Mononuclear cell (primary cell): ENCODE data around the gene TOX4. TPM values are rescaled to one million over a fixed set of nuclear protein-coding genes. Genes with fewer than 3 reads are reported as not detected.
"Not testable (repeated sequence)": the region's sequence is repeated elsewhere in the genome, so short reads cannot be mapped to it uniquely, and the experiment has no call there.

Source experiments
- H3K27me3 ChIP-seq: 2 replicates; pipeline ENCODE4 v1.6.0; 2011; ENCODE audit warnings: low read length, control low read depth; ENCODE audit not compliant: insufficient read depth
- H3K4me1 ChIP-seq: 2 replicates; pipeline ENCODE4 v1.5.1; 2011; ENCODE audit warnings: mild to moderate bottlenecking, low read length, control low read depth; ENCODE audit not compliant: insufficient read depth
- H3K4me3 ChIP-seq: 2 replicates; pipeline ENCODE4 v1.5.1; 2011; ENCODE audit warnings: mild to moderate bottlenecking, low read length, moderate library complexity
- H3K9me3 ChIP-seq: 2 replicates; pipeline ENCODE4 v1.5.1; 2011; ENCODE audit warnings: low read depth, mild to moderate bottlenecking, control low read depth, low read length
- total RNA-seq: library from RNA; depleted of rRNA; stranded (reverse); fragments of >200 nt; gene quantifications from one replicate; pipeline ENCODE4 v1.2.3, GENCODE V29; 2012

TOX4 gene
- total RNA-seq = 51.1 TPM

DNA sequence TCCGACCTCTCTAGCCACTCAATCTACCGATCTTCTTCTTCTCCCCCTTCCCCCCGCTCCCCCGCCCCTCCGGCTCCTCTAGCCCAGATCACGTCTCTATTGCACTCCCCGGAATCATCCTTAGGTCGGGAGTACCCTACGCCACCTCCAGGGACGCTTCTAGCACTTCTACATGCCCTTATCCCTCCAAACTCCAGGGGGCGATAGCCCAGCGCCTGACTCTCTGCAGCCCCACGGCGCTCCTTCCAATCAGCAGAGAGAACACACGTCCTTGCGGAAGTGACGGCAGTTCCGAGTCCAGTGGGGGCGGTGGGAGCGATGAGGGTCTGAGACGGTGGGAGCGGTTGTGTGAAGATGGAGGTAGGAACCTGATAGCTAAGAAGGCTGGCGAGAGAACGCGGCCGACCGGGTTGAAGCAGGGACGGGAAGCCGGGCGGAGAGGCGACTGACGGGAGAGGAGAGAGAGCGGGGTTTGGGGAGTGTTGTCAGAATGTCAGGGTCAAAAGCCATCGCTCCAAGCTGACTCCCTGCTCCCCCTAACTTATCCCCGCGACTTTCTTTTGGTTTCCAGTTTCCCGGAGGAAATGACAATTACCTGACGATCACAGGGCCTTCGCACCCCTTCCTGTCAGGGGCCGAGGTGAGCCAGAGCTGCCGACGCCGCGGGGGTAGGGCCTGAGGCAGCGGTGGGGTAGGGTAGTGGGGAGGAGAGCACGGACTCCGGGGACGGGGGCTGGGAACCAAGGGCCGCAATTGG lies at the start of gene TOX4, which contains the start of gene RAB2B:
TOX4 (plus strand) TSS at position 271 of the 757 bp plus-strand sequence; CDS start at position 355, 84 bp downstream.
RAB2B (minus strand) TSS at position 35 of the 757 bp plus-strand sequence. CDS start 87 bp downstream, outside the sequence.
- no peaks in the 10 kb centered on the region for H3K27me3 ChIP-seq
- peaks cover 13% of the 10 kb centered on the region for H3K4me1 ChIP-seq
- H3K4me3 ChIP-seq = peak within 1 kb of the TSS; percentile 94
- H3K9me3 ChIP-seq = no peaks in the 10 kb centered on the region

DNA sequence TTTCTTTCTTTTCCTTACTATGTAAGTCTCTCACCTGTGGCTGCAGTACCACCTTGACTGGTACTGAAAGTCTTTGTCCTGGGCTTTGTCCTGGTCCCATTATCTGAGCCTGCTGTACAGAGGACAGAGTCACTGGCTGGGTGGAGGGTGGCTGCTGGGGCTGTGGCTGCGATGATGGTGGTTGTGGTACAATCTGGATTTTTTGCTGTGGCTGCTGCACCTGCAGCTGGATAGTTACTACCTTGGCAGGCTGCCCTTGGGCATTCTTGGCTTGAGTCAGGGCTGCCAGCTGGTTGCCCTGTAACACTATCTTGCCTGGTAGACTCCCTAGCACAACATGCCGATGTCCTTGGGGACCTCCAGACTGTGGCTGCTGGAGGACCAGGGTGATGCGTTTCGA lies 48.1 kb upstream of the TOX4 start:
- no peaks in the 10 kb centered on the region for H3K4me1 ChIP-seq
- H3K9me3 ChIP-seq = no peaks in the 10 kb centered on the region
- H3K27me3 ChIP-seq = no peaks in the 10 kb centered on the region
- no peak overlapping the region for H3K4me3 ChIP-seq

DNA sequence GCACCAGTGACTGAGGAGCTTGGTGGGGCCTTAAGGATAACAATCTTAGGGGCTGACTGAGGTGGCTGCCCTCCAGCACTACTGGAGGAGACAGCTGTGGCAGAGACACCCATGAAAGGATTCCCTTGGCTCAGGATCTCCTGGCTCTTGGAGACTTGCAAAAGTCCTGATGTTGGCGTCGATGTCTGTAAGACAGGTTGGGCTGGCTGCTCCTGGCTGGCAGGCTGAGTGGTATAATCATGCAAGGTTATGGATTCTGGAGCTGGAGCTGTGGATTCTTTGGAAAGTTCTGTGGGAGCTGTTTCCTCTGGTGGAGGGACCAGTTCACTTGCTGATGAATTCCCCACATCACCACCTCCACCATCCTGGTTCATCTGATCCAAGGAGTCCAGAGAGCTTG lies 45.9 kb upstream of the TOX4 start:
- Histone ChIP-seq H3K9me3 (no peaks in the 10 kb centered on the region), H3K4me1 (no peaks in the 10 kb centered on the region), H3K27me3 (no peaks in the 10 kb centered on the region), H3K4me3 (no peak overlapping the region)

DNA sequence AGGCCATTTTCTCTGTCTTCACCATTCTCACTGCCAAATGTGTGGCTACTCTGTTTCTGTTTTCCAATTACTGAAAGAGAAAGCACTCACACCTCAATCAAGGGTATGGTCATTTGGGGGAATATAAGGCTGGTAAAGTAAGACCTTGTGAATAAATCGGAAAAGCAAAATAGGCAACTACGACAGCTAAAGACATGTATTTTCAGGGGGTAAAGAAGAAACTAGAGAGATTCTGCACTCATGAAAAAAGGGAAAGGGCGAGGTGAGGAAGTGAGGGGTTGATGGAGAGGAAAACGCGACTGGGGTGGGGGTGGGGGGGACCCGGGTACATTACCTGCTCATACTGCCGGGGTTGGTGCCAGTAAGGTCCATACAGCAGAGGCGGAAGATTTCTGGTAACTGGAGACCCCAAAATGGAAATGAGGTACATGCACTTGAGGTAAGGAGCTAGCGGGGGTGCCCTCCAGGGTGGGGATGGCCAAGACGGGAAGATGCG lies 40.4 kb upstream of the TOX4 start:
- Histone ChIP-seq H3K4me1 (peaks cover 18% of the 10 kb centered on the region), H3K9me3 (no peaks in the 10 kb centered on the region), H3K27me3 (no peaks in the 10 kb centered on the region), H3K4me3 (peak overlapping the region; percentile 75)

DNA sequence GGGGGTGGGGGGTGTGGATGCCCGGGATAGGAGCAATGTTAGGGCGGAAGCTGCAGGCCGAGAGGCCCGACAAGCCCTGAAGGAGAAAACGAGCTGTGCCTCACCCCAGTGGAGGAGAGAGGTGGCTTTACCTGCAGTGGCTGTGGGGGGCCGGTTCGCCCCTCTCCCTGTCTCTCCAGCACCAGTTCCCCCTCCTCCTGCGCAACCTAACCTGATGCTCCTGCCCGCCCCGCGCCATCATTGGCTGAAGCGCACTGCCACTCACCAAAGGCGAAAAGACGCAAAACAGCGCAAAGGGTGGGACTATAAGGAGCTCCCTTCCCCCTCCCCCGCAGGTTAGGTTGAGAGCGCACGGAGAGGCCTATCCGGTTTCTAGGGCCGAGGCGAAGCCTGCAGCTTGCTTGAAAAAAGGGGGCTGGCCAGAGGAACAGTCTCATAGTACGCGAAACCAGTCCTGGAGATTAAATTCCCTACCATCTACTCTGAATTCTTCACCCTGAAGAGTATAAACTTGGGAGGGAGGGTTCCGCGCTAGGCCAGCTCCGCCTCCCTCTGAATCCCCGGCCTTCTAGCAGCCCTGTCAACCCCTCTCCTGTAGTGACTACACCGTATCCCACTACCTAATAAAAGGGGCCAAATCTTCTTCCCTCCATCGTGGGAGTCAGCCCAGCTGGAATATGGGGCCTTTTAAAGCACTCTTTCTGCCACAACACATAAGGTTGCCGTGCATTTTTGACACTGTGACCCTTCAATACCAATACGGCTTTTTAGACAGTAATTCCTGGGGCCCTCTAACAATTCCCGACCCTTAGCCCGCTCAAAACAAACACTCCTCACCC lies 39.7 kb upstream of the TOX4 start:
- Histone ChIP-seq H3K27me3 (no peaks in the 10 kb centered on the region), H3K4me1 (peaks cover 18% of the 10 kb centered on the region), H3K4me3 (peak overlapping the region; percentile 75), H3K9me3 (no peaks in the 10 kb centered on the region)

DNA sequence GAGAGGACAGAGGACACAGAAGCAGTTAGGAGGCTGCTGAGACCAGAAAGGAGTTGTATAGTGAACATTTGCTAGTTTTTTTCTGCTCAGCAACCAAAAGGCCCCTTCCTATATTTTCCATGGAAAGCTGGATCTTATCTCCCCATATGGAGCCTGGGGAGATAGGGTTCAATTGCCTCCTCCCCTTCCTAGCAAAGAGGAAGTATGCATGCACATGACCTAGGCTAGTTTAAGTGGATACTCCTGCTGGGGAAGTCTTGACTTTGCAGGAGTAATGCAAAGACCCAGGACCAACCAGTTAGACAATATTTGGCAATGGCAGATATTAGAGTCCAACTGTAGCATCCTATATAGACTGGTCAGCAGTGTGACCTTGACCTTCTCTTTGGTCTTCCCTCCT lies 36.1 kb upstream of the TOX4 start:
- no peak overlapping the region for H3K4me3 ChIP-seq
- peaks cover 18% of the 10 kb centered on the region for H3K4me1 ChIP-seq
- no peaks in the 10 kb centered on the region for H3K27me3 ChIP-seq
- H3K9me3 ChIP-seq = no peaks in the 10 kb centered on the region

DNA sequence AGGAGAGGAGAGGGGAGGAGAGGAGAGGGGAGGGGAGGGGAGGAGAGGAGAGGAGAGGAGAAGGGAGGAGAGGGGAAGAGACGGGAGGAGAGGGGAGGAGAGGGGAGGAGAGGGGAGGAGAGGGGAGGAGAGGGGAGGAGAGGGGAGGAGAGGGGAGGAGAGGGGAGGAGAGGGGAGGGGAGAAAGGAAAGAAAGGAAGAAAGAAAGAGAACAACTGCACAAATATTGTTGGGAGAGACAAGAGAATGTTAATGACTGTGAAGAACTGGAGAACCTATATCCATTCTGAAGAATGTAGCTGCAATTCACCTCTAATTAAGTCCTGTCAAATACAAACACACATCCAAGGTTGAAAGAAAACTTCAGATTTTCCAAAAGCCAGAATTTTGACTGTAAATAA lies 34.3 kb upstream of the TOX4 start:
- H3K4me3 ChIP-seq, H3K27me3 ChIP-seq, H3K9me3 ChIP-seq: not testable (repeated sequence)
- peaks cover 10% of the 10 kb centered on the region for H3K4me1 ChIP-seq

DNA sequence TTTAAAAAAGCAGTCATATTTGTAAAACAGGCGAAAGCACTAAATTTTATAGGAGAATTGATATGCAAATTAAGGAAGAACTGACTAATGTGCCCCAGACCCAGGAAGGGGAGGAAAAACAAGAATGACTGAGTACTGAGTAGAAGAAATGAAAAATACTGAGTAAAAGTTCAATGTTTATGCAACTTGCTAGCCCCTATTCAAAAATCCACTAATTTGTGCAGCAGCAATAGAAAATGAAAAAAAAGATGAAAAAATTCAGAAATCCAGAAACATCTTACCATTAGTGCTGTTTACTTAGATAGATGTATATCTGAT lies 27.1 kb upstream of the TOX4 start:
- Histone ChIP-seq H3K4me3 (no peak overlapping the region), H3K4me1 (peaks cover 23% of the 10 kb centered on the region), H3K27me3 (no peaks in the 10 kb centered on the region), H3K9me3 (no peaks in the 10 kb centered on the region)

DNA sequence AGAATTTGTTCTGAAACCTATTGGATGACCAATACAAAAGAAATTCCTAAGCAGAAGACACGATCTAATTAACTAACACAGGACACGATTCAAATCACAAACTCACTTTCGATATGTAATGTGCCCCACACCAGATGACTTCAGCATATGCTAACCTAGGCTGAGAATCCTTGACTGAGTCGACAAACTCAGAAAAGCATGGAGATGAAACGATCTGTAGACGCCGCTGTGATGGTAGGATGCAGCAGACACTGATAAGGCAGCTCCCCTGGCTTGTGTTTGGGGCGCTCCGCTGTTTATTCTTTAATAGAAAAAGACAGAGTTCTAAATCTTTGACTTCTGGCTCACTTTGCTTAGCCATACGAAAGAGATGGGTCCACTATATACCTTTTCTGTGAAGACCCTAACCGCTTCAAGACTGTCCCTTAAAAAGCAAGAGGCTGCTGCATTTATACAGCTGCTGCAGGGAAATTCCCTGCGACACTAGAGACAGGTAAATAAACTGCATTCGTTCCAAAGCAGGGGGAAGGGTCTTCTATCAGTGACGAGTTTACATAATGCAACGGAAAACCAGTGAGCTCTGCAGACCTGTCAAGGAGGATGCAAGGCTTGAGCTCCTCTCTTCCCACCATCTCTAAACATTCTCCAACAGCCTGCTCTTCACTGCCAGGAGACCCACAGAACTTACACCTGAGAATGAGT lies 22.0 kb upstream of the TOX4 start:
- H3K4me1 ChIP-seq = peaks cover 33% of the 10 kb centered on the region
- no peaks in the 10 kb centered on the region for H3K9me3 ChIP-seq
- no peaks in the 10 kb centered on the region for H3K27me3 ChIP-seq
- H3K4me3 ChIP-seq = peak overlapping the region; percentile 56

DNA sequence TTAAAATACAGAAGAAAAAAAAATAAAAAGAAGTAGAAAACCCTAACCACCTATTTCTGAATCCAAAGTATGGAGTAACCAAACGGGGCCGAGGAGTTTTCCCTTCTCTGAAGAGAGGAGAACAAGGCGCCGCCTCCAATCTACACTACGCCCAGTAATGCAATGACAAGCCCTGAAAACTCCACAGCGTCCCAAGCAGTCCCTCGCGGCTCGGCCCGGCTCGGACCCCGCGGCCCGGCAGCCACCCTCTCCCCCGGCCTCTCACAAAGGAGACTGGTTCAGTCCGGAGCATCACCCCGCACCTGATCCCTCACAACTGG lies 21.4 kb upstream of the TOX4 start:
- no peaks in the 10 kb centered on the region for H3K9me3 ChIP-seq
- no peaks in the 10 kb centered on the region for H3K27me3 ChIP-seq
- peak overlapping the region; percentile 56 for H3K4me3 ChIP-seq
- H3K4me1 ChIP-seq = peaks cover 30% of the 10 kb centered on the region

DNA sequence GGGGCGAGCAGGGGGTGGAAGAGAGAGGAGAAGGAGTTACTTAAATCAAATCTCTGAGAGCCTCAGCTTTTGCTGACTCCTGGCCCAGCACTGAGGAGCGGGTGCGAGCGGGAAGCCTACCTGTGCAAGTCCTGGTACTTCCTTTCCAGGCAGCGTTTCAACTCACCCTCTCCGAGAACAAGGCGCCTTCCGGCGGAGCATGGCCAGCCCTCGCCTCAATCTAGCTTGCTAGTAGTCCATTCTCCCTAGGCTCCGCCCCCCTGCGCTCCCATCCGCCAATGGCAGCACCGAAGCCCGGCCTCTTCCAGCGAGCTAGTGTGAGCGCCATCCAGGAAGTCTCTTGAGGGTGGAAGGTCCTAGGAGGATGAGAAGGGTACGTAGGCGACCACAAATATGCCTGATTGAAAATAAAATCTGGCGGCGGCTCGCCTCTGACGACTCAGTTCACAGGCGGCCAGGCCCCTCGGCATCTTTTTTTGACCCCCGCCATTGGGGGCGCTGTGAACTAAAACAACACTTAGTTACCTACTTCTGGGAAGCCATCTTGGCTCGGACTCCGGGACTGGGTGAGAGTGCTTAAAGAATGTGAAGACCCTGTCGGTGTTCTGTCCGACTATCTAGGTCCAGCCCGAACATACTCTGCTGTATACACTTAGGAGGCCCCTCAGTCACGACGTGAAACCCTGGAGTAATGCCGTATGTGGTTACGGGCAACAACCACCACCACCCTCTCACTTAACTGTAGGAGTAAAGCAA lies 20.9 kb upstream of the TOX4 start, which contains the start of gene CHD8:
CHD8 (minus strand) TSS at position 212 of the 756 bp plus-strand sequence. CDS start 24,480 bp downstream, outside the sequence.
- H3K4me3 ChIP-seq = peak within 1 kb of the TSS; percentile 56
- no peaks in the 10 kb centered on the region for H3K9me3 ChIP-seq
- H3K4me1 ChIP-seq = peaks cover 30% of the 10 kb centered on the region
- H3K27me3 ChIP-seq = no peaks in the 10 kb centered on the region

DNA sequence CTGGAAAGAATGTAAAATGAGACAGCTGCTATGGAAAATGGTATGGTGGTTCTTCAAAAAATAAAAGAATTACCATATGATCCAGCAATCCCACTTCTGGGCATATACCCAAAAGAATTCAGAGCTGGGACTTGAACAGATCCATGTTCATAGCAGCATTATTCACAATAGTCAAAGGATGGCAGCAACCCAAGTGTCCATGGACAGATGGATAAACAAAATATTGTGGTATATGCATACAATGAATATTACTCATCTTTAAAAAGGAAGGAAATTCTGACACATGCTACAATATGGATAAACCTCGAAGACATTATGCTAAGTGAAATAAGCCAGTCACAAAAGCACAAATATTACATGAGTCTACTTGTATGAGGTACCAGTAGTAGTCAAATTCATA lies 9.4 kb upstream of the TOX4 start:
- Histone ChIP-seq H3K9me3 (no peaks in the 10 kb centered on the region), H3K4me3 (no peak overlapping the region), H3K4me1 (no peaks in the 10 kb centered on the region), H3K27me3 (no peaks in the 10 kb centered on the region)

DNA sequence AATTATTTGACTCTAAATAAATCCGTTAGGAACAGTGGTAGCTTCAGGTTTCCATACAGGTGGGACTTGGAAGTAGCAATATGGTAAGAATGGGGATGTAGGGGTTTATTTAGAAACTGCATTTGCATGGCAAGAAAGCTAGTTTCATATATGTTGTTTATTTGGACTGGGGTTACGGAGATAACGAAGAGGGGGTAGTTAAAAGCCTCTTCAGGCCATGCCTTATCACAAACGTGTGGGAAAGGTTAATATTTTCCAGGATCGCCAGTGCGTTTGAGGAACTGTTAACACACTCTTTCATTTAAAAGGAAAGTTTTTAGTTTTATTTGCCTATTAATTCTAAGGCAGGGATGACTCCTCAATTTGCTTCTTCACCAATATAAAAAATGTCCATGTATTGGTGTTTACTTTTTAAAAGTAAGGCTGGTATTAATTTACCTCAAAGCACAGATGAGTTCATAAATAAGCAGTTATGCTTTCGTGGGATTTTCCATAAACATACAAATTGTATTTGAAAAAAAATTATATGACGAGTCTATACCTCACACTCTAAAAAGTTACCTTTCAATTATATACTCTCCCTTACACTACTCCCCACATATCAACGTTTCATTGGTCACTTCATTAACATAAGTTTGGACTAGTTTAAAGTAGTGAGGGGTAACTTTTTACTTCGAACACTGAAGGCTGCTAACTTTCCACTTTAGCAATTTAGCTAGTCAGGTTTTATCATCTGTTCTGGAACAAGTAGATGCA lies 1.1 kb upstream of the TOX4 start:
- no peaks in the 10 kb centered on the region for H3K9me3 ChIP-seq
- peak overlapping the region; percentile 94 for H3K4me3 ChIP-seq
- peaks cover 13% of the 10 kb centered on the region for H3K4me1 ChIP-seq
- H3K27me3 ChIP-seq = no peaks in the 10 kb centered on the region

DNA sequence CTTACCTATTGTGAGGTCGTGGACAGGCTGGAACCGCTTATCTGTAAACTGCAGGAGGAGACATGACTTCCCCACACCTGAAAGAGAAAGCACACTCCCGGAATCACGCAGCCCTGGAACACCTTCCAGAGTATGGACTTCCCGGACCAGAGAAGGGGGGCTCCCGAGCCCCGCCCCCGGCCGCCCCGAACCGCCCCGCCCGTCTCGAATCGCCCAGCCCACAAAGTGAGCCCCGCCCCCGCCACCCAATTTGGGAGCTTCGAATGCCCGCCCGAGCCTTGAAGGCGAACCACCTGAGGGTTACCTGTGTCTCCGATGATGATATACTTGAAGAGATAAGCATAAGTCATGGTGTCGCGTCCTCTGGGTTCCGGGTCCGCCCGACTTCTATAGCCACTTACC lies 471 bp upstream of the TOX4 start:
- Histone ChIP-seq H3K4me1 (peaks cover 13% of the 10 kb centered on the region), H3K4me3 (peak overlapping the region; percentile 94), H3K9me3 (no peaks in the 10 kb centered on the region), H3K27me3 (no peaks in the 10 kb centered on the region)
